DOHH2 (cell line): ENCODE results near the gene TNNT1.

Experiments
- H3F3A ChIP-seq: fragments of 200-600 bp; sonication (generic), shearing (Covaris generic); 2 replicates; pipeline ENCODE4 v1.6.0; 2016; ENCODE audit warnings: antibody characterized with exemption, mild to moderate bottlenecking; ENCODE audit not compliant: control insufficient read depth, insufficient read depth
- H3K27ac ChIP-seq: fragments of 200-600 bp; sonication (generic); 2 replicates; pipeline ENCODE4 v1.5.1; 2014; ENCODE audit warnings: low read depth, mild to moderate bottlenecking, low read length, moderate library complexity
- H3K27me3 ChIP-seq: fragments of 200-600 bp; sonication (generic); 2 replicates; pipeline ENCODE4 v1.6.1; 2014; ENCODE audit warnings: mild to moderate bottlenecking, low read length, mixed read lengths; ENCODE audit not compliant: control insufficient read depth
- H3K36me3 ChIP-seq: fragments of 200-600 bp; sonication (generic); 2 replicates; pipeline ENCODE4 v1.6.1; 2014; ENCODE audit warnings: mild to moderate bottlenecking, low read length, moderate library complexity, mixed read lengths; ENCODE audit not compliant: control insufficient read depth
- H3K4me1 ChIP-seq: fragments of 200-600 bp; sonication (generic); 2 replicates; pipeline ENCODE4 v1.6.1; 2014; ENCODE audit warnings: mild to moderate bottlenecking, low read length, mixed read lengths; ENCODE audit not compliant: control insufficient read depth
- H3K4me2 ChIP-seq: fragments of 200-600 bp; sonication (generic); 2 replicates; pipeline ENCODE4 v1.6.0; 2014; ENCODE audit warnings: mild to moderate bottlenecking, low read length, moderate library complexity
- H3K4me3 ChIP-seq: fragments of 200-600 bp; sonication (generic); 2 replicates; pipeline ENCODE4 v1.5.1; 2014; ENCODE audit warnings: mild to moderate bottlenecking, low read length, mixed read lengths
- H3K79me2 ChIP-seq: fragments of 200-600 bp; sonication (generic); 2 replicates; pipeline ENCODE4 v1.6.1; 2014; ENCODE audit warnings: mild to moderate bottlenecking, low read length, mixed read lengths; ENCODE audit not compliant: control insufficient read depth
- H3K9me2 ChIP-seq: fragments of 200-600 bp; sonication (generic); replicated peaks from 2 replicates; pipeline ENCODE4 v1.6.1; 2014; ENCODE audit warnings: mild to moderate bottlenecking, low read length, mixed read lengths; ENCODE audit not compliant: control insufficient read depth
- H3K9me3 ChIP-seq: fragments of 200-600 bp; sonication (generic); 2 replicates; pipeline ENCODE4 v1.6.1; 2014; ENCODE audit warnings: antibody characterized with exemption, low read length, mixed read lengths; ENCODE audit not compliant: control insufficient read depth, insufficient read depth
- H4K20me1 ChIP-seq: fragments of 200-600 bp; sonication (generic); 2 replicates; pipeline ENCODE4 v1.6.0; 2014; ENCODE audit warnings: low read depth, mild to moderate bottlenecking, antibody characterized with exemption, low read length, moderate library complexity; ENCODE audit not compliant: control insufficient read depth, insufficient read depth
- EZH2phosphoT487 ChIP-seq: fragments of 200-600 bp; sonication (generic); IDR thresholded peaks from 2 replicates; pipeline ENCODE4 v1.6.1; 2017; ENCODE audit warnings: borderline replicate concordance, mild to moderate bottlenecking, antibody characterized with exemption, low read length, moderate library complexity, mixed read lengths
- TF ChIP-seq, protein P1 (sequence below): fragments of 200-600 bp; sonication (generic); IDR thresholded peaks from one replicate; pipeline ENCODE4 v1.5.1; 2014; ENCODE audit warnings: antibody characterized with exemption, mild to moderate bottlenecking, low read depth, low read length; ENCODE audit not compliant: poor library complexity, severe bottlenecking

The TNNT1 gene

DNA sequence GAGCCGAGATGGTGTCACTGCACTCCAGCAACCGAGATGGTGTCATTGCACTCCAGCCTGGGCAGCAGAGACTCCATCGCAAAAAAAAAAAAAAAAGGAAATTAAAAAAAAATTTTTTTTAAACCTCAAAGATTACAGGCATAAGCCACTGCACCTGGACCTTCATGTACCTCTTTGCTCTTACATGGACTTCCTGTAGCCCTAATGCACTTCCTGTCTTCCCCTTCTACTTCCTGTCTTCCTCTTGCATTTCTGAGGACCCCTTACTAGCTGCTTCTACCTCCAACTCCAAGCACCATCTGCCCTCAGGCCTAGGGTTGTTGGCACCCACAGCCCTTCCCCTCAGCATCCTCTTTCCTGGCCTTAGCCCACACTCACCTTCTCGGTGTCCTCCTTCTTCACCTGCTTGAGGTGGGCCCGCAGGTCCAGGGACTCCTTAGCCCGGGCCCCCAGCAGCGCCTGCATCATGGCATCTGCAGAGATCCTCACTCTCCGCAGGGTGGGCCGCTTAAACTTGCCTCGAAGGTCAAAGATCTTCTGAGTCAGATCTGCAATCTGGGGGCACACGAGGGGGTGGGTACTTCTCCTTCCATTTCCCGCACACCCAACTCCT is 4.8 kb upstream of the TNNT1 start:
- H3K4me1 ChIP-seq, result peaks cover 23% of the 10 kb centered on the region
- no peaks in the 10 kb centered on the region for H4K20me1 ChIP-seq
- TF ChIP-seq, protein P1, sequence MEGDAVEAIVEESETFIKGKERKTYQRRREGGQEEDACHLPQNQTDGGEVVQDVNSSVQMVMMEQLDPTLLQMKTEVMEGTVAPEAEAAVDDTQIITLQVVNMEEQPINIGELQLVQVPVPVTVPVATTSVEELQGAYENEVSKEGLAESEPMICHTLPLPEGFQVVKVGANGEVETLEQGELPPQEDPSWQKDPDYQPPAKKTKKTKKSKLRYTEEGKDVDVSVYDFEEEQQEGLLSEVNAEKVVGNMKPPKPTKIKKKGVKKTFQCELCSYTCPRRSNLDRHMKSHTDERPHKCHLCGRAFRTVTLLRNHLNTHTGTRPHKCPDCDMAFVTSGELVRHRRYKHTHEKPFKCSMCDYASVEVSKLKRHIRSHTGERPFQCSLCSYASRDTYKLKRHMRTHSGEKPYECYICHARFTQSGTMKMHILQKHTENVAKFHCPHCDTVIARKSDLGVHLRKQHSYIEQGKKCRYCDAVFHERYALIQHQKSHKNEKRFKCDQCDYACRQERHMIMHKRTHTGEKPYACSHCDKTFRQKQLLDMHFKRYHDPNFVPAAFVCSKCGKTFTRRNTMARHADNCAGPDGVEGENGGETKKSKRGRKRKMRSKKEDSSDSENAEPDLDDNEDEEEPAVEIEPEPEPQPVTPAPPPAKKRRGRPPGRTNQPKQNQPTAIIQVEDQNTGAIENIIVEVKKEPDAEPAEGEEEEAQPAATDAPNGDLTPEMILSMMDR, result no peak
- TF ChIP-seq EZH2phosphoT487, result no peak
- H3K4me3 ChIP-seq, result no peak overlapping the region
- H3K36me3 ChIP-seq, result peaks cover 5% of the 10 kb centered on the region; the same call in 1 of the 2 replicates
- H3K9me2 ChIP-seq, result no peaks in the 10 kb centered on the region
- peaks cover 15% of the 10 kb centered on the region for H3F3A ChIP-seq
- no peak overlapping the region for H3K27ac ChIP-seq
- peaks cover 3% of the 10 kb centered on the region for H3K27me3 ChIP-seq
- peaks cover 32% of the 10 kb centered on the region for H3K9me3 ChIP-seq
- no peak overlapping the region for H3K4me2 ChIP-seq
- no peaks in the 10 kb centered on the region for H3K79me2 ChIP-seq

DNA sequence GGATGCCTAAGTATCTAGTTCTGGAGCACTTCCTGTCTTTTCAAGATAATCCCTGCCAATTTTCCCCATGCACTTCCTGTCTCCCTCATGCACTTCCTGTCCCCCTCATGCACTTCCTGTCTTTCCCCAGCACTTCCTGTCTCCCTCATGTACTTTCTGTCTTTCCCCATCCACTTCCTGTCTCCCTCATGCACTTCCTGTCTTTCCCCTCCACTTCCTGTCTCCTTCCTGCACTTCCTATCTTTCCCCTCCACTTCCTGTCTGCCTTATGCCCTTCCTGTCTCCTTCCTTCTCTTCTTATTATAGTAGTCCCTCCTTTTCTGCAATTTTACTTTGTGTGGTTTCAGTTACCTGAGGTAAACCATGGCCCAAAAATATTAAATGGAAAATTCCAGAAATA is 3.0 kb upstream of the TNNT1 start:
- Histone ChIP-seq H3K79me2 (no peaks in the 10 kb centered on the region), H4K20me1 (no peaks in the 10 kb centered on the region), H3K4me3 (no peak overlapping the region; the same call in none of the 2 replicates), H3K9me2 (no peaks in the 10 kb centered on the region), H3K27me3 (peaks cover 8% of the 10 kb centered on the region), H3K4me2 (peak overlapping the region; percentile 18; the same call in 1 of the 2 replicates), H3K4me1 (peaks cover 23% of the 10 kb centered on the region), H3K27ac (peak overlapping the region; percentile 83), H3F3A (peaks cover 15% of the 10 kb centered on the region), H3K36me3 (peaks cover 5% of the 10 kb centered on the region; the same call in 1 of the 2 replicates), H3K9me3 (peaks cover 32% of the 10 kb centered on the region)
- no peak for TF ChIP-seq EZH2phosphoT487
- TF ChIP-seq, protein P1, result no peak

DNA sequence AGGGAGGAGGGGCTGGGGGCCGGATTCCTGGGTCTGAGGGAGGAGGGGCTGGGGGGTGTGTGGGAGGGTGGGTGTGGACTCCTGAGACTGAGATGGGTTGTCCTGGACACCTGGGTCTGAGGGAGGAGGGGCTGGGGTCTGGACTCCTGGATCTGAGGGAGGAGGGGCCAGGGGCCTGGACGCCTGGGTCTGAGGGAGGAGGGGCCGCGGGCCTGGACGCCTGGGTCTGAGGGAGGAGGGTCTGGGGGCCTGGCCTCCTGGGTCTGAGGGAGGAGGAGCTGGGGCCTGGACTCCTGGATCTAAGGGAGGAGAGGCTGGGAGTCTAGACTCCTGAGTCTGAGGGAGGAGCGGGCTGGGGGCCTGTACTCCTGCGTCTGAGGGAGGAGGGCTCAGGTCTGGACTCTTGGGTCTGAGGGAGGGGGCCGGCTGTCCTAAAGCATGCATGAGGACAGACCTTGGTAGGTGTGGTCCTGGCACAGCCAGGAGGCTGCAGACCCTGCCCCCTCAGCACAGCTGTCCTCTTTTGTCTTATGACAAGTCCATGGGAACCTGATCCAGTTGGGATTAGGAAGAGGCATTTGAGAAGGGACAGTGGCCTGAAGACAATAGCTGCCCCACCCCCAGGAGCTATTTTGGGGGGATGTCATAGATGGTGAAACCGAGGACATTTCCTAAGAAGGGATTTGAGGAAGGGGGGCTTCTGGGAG is 1.3 kb downstream of the TNNT1 start:
- Histone ChIP-seq H4K20me1 (no peaks in the 10 kb centered on the region), H3F3A (peaks cover 15% of the 10 kb centered on the region), H3K27ac (no peak overlapping the region), H3K36me3 (peaks cover 5% of the 10 kb centered on the region; the same call in 1 of the 2 replicates), H3K9me2 (no peaks in the 10 kb centered on the region), H3K4me3 (no peak overlapping the region), H3K27me3 (peaks cover 14% of the 10 kb centered on the region), H3K9me3 (peaks cover 16% of the 10 kb centered on the region), H3K79me2 (no peaks in the 10 kb centered on the region), H3K4me1 (peaks cover 22% of the 10 kb centered on the region), H3K4me2 (no peak overlapping the region)
- TF ChIP-seq EZH2phosphoT487, result no peak
- TF ChIP-seq, protein P1, result no peak
